Measurements from ENCODE around the gene ECT2. TPM values are rescaled to one million over a fixed set of nuclear protein-coding genes. Genes with fewer than 3 reads are reported as not detected.
"Not testable (repeated sequence)": the region's sequence is repeated elsewhere in the genome, so short reads cannot be mapped to it uniquely, and the experiment has no call there.

ECT2 gene
- total RNA-seq, 1 donor from 2014 or later: 11.5 TPM

GRCh38 chr3:172752651-172753050 is 2.1 kb downstream of the ECT2 start:
- TF ChIP-seq CTCF (IDR thresholded peaks at IDR 0.05; ENCODE audit: partially characterized antibody, unreplicated experiment): no peak
- DNase-seq: no peak
- Mint-ChIP-seq H3K4me3 (ENCODE audit: unreplicated experiment) (no peak overlapping the region), H3K27ac (ENCODE audit: unreplicated experiment) (no peak overlapping the region), H3K36me3 (ENCODE audit: unreplicated experiment) (no peaks in the 10 kb centered on the region), H3K4me1 (ENCODE audit: low read depth, unreplicated experiment) (peaks cover 7% of the 10 kb centered on the region), H3K27me3 (ENCODE audit: unreplicated experiment) (no peaks in the 10 kb centered on the region), H3K9me3 (ENCODE audit: unreplicated experiment) (peaks cover 2% of the 10 kb centered on the region)

- peaks cover 2% of the 10 kb centered on the region for H3K9me3 Mint-ChIP-seq (ENCODE audit: unreplicated experiment)
- H3K27ac Mint-ChIP-seq (ENCODE audit: unreplicated experiment): no peak overlapping the region
- no peak for DNase-seq
- H3K4me3 Mint-ChIP-seq (ENCODE audit: unreplicated experiment): no peak overlapping the region
- H3K4me1 Mint-ChIP-seq (ENCODE audit: low read depth, unreplicated experiment): peaks cover 7% of the 10 kb centered on the region
- H3K36me3 Mint-ChIP-seq (ENCODE audit: unreplicated experiment): no peaks in the 10 kb centered on the region
- no peak for TF ChIP-seq CTCF (IDR thresholded peaks at IDR 0.05; ENCODE audit: partially characterized antibody, unreplicated experiment)
- no peaks in the 10 kb centered on the region for H3K27me3 Mint-ChIP-seq (ENCODE audit: unreplicated experiment)
These were observed 2.6 kb downstream of the ECT2 start for GRCh38 chr3:172753125-172753524.

DNA sequence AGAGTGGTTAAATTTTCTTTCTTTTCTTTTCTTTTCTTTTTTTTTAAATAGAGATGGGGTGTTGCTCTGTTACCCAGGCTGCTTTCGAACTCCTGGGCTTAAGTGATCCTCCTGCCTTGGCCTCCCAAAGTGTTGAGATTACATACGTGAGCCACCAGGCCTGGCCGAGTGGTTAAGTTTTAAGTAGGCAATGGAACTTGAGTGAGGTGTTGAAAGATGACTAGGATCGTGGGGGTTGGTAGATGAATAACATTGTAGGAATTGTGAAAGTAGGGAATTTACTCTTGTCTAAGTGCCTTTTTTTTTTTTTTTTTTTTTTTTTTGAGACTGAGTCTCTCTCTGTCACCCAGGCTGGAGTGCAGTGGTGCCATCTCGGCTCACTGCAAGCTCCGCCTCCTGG is 9.9 kb downstream of the ECT2 start:
- not testable (repeated sequence) for DNase-seq; H3K36me3 Mint-ChIP-seq (ENCODE audit: unreplicated experiment)

GRCh38 chr3:172766241-172766640 is 15.7 kb downstream of the ECT2 start:
- no peak overlapping the region for H3K4me3 Mint-ChIP-seq (ENCODE audit: unreplicated experiment)
- DNase-seq: no peak
- H3K9me3 Mint-ChIP-seq (ENCODE audit: unreplicated experiment): no peaks in the 10 kb centered on the region
- no peaks in the 10 kb centered on the region for H3K27me3 Mint-ChIP-seq (ENCODE audit: unreplicated experiment)
- H3K27ac Mint-ChIP-seq (ENCODE audit: unreplicated experiment): no peak overlapping the region
- TF ChIP-seq CTCF (IDR thresholded peaks at IDR 0.05; ENCODE audit: partially characterized antibody, unreplicated experiment): no peak
- no peaks in the 10 kb centered on the region for H3K4me1 Mint-ChIP-seq (ENCODE audit: low read depth, unreplicated experiment)
- no peaks in the 10 kb centered on the region for H3K36me3 Mint-ChIP-seq (ENCODE audit: unreplicated experiment)

More for the DNA sequence above, 9.9 kb downstream of the ECT2 start:
- H3K9me3 Mint-ChIP-seq (ENCODE audit: unreplicated experiment); H3K4me1 Mint-ChIP-seq (ENCODE audit: low read depth, unreplicated experiment); H3K4me3 Mint-ChIP-seq (ENCODE audit: unreplicated experiment); H3K27ac Mint-ChIP-seq (ENCODE audit: unreplicated experiment); H3K27me3 Mint-ChIP-seq (ENCODE audit: unreplicated experiment): not testable (repeated sequence)

DNA sequence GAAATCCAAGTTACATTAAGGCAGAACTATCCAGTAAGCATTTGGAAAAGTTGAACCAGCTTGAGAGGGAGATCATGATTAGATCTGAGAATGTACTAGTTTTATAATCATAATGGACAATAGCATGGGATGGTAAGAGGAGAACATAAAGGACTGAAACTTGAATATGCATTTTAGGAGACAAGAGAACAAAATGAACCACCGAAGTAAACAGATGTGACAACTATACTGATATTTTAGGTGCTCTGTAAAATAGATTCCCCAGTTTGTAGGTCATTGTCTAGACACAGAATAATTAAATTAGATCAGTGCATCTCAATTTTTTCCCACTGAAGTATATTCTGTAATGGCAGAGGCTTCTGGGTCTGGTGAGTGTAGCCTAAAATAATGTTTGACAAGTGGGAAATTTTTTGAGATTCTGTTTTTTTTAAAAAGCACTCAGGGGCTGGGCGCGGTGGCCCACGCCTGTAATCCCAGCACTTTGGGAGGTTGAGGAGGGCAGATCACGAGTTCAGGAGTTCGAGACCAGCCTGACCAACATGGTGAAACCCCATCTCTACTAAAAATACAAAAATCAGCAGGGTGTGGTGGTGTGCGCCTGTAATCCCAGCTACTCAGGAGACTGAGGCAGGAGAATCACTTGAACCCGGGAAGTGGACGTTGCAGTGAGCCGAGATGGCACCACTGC is 16.3 kb downstream of the ECT2 start:
- Mint-ChIP-seq H3K27ac (ENCODE audit: unreplicated experiment) (no peak overlapping the region), H3K4me1 (ENCODE audit: low read depth, unreplicated experiment) (no peaks in the 10 kb centered on the region), H3K27me3 (ENCODE audit: unreplicated experiment) (no peaks in the 10 kb centered on the region), H3K9me3 (ENCODE audit: unreplicated experiment) (no peaks in the 10 kb centered on the region), H3K36me3 (ENCODE audit: unreplicated experiment) (no peaks in the 10 kb centered on the region), H3K4me3 (ENCODE audit: unreplicated experiment) (no peak overlapping the region)
- no peak for TF ChIP-seq CTCF (IDR thresholded peaks at IDR 0.05; ENCODE audit: partially characterized antibody, unreplicated experiment)
- no peak for DNase-seq

Data from glutamatergic neuron (in vitro differentiated cells).